ENCODE results near the gene PLCE1.

The PLCE1 gene

GRCh38 chr10:93994438-93994801 lies 689 bp downstream of the PLCE1 start:
- no peak for DNase-seq (ENCODE audit: low spot score)

DNA sequence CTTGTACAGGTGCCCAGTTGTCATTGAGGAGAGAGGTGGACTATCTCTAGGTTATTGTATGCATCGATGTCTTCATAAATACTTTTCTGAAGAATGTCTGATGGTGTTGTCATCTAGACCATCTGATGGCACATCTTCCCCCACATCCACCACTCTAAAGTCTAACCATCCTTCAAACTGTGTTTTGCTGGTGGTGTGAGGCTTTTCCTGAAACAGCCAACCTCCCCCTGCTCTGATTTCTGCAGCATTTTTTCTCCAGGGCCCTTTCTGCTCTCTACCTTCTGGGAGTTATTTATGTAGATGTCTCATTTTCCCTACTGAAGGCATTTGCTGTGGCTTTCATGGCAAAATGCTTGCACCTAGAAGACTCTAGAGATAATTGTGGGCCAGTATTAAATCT lies 1.5 kb downstream of the PLCE1 start:
- no peak for DNase-seq (ENCODE audit: low spot score)

DNA sequence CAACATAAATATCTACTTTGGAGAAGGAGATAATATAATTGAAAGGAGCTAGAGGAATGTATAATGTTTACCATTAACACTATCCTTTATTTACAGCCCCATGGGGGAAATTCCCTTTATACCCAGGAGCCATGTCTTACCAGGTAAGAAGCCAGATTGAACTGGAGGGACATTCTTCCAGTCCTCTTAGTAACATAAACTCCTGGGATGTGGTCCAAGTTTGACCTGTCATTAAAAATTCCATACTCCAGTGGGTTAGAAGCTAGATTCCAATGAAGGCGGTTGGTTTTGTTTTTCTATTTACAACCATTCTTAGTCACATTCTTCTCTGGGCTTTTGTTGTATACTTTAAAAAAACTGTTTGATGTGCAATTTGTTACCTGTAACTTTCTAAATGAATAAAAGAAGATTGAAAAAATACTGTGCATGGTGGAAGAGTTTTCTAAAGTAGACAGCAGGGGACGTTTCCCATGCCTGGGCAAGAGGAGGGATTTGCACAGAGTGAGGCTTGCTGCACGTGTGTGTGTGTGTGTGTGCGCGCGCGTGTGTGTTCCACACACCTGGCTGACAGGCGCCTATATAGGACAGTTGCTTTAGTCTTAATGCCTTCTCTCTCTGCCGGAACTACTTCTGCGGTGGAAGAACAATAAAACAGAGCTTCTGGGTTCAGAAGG lies 2.0 kb downstream of the PLCE1 start:
- DNase-seq (ENCODE audit: low spot score), result no peak

- DNase-seq (ENCODE audit: low spot score), result no peak
Measured at GRCh38 chr10:93996551-93996950, 2.8 kb downstream of the PLCE1 start.

DNA sequence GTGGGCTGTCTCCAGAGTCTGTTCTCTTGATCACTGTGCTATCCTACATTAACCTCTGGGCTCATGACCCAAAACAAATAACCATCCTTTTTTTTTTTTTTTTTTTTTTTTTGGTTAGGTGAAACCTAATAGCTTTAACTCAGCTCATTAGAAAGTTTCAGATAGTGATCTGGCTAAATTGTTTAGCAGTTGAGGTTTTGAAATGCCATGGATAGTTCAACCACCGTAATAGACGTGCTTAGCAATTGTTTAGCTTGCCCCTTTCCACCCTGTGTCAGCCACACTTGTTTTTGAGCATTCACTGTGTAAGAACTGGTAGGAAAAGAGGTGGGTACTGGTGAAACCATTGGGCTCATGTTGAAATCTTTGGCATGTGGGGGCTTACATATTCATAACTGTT lies 3.8 kb downstream of the PLCE1 start:
- no peak for DNase-seq (ENCODE audit: low spot score)

GRCh38 chr10:93999401-93999851 lies 5.7 kb downstream of the PLCE1 start:
- DNase-seq (ENCODE audit: low spot score), result no peak

DNA sequence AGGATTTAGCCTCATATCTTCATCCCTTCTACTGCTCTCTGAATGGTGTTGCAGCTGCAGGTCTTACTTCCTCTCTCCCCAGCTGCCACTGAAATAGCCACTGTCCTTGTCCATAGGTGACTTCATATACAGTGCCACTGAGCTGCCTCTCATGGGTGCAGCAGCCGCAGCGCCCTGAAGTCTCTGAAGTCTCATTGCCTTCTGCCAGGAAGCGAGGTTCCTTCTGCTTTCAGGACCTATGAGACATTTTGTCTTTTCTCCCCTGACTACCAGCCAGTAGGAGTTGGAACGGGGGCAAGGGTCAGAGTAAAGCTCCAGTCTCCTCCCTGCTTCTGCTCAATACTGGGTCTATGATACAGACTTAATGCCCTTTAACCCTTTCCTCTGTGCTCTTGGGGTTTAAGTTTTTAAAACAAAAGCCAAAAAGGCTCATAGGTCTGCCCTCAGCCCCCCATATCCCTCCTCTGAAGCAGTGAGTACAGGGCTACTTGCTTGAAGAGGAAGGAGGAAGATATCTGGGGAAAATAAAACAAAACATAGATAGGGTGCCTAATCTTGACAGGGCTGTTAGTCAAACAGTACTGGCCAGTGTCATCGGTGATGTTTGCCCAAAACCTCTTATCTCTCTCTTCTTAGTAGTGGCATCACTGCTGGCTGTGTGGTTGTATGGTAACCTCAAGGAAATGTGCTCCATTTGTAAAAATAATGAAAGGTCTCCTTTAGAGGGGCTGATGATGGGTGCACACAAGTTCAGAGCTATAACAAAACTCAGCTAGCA lies 7.1 kb downstream of the PLCE1 start:
- DNase-seq (ENCODE audit: low spot score), result no peak

- DNase-seq (ENCODE audit: low spot score), result no peak
Measured at GRCh38 chr10:94001416-94001810, 7.7 kb downstream of the PLCE1 start.

DNA sequence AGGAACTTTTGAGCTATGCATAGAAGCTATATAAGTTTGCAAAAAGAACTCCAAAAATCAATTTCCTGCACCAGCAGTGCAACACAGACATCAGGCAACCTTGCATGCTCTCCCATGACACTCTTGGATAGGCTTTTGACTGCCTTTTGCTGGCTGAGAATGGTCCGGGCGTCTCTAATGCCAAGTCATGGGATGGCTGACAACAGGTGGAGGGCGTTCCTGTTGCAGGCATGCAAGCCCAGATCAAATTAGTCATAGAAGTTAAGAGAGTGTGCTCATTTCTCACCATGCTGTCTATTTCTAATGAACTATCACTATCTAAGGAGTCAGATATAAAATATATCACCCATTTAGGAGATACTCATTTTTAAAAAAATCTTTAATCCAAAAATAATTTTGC lies 8.4 kb downstream of the PLCE1 start:
- DNase-seq (ENCODE audit: low spot score), result no peak

GRCh38 chr10:94003488-94003887 lies 9.8 kb downstream of the PLCE1 start:
- DNase-seq (ENCODE audit: low spot score), result no peak

DNA sequence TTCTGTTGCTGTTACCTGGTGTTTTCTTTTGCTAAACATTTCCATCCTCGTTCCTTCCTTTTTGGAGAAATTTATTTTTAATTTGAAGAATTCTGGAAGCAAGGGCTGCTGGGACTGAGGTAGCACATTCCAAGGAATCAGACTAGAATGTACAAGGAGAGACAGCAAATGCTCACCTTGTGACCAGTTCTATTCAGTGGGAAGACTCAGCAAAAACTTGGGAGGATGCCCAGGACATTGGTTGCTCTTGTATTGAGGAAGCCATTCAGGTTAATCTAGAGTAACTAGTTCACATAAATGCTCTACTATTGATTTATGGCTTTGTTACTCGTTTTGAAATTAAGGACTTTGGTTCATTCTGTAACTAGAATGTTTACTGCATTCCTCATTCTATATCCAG lies 11.3 kb downstream of the PLCE1 start:
- DNase-seq (ENCODE audit: low spot score), result no peak

DNA sequence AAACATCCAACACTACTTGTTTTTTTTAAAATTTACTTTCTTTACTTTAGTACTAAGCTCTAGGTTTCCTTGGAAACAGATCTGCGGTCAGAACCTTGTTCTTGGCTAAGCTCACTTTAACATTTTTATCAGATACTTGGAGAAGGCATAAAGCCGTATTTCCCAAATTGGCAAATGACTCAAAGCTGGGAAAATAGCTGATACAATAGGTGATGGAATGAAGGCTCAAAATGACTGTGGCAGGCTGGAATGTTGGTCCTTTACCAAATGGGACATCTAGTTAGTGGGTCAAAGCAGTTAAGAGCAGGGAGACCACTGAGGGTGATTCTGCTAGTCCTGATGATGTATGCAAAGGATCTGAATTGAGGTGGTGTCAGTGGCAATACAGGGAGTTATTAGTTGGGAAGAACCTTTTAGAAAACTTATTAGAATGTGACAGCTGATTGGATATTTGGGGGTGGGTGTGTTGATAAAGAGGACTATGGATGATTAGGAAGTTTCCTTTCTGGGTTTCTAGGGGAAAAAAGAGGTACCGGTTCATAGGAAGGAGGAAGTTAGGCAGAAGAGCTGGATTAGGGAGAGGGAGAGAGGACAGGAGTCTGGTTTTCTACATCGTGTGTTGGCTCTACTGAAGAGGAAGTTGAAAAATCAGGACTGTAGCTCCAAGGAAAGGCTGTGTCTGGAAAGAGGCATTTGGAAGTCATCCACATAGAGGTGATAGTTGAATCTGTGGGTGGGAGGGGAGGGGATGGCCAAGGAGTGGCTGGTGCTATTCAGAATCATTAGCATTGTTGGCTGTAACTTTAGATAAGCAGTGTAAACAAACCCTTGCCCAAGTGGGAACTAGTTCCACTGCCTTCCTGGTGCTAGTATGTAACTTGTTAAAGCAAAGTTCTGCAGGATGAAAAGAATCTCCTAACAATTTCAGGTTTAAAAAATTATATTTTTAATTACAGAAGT lies 13.1 kb downstream of the PLCE1 start:
- no peak for DNase-seq (ENCODE audit: low spot score)

DNA sequence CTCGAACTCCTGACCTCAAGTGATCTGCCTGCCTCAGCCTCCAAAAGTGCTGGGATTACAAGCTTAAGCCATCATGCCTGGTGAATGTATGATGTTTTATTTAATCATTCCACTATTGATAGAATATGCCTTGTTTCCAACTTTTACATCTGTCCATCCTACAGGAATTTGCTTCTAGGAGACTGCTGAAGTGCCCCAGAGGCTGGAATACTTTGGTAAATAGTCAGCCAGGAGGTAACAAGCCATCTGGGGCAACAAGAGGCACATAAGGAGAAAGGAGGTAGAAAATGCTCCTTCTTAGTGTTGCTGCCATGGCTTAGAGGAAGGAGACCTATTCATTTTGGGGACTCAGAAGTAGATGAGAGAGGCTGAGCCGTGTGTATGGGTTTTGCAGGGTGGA lies 14.8 kb downstream of the PLCE1 start:
- no peak for DNase-seq (ENCODE audit: low spot score)

GRCh38 chr10:94010116-94010515 lies 16.4 kb downstream of the PLCE1 start:
- DNase-seq (ENCODE audit: low spot score), result no peak

DNA sequence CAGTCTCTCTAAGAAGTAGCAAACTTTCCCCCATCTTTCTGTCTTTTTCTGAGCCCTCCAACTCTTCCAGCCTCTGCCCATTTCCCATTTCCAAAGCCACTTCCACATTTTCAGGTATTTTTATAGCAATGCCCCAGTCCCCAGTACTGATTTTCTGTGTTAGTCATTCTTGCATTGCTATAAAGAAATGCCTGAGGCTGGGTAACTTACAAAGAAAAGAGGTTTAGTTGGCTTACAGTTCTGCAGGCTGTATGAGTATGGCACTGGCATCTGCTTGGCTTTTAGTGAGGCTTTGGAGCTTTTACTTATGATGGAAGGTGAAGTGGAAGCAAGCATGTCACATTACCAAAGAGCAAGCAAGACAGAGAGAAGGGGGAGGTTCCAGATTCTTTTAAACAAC lies 17.2 kb downstream of the PLCE1 start:
- no peak for DNase-seq (ENCODE audit: low spot score)

DNA sequence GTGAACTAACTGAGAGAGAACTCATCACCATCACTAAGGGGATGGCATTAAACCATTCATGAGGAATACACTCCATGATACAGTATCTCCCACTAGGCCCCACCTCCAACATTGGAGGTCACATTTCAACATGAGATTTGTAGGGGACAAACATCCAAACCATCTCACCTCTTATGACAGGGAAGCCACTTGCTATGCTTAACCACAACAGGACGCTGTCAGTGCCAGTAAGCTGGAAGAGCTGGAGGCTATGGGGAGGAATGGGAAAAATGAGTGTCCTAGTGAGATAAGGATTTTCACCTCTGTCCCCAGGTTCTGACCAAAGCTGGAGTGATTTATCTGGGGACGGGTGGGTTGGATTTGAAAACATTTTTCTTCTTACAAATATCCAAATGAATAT lies 17.6 kb downstream of the PLCE1 start:
- no peak for DNase-seq (ENCODE audit: low spot score)

DNA sequence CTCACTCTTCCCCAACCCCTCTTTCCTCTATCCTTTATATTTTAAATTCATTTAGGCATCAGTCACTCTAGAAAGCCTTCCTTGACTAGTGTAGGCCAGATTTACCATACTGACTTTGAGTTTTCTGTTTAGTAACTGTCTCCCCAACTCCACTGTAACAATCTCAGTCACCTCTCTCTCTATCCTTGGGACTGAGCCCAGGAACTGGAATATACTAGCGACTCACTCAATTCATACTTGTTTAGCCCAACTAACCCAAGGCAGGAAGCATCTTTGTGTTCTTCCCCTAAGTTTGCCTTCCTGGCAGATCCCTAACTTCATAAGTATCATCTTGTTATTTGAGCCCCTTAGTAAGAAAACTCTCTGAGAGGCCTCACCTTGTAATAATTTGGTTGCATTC lies 19.1 kb downstream of the PLCE1 start:
- DNase-seq (ENCODE audit: low spot score), result no peak

DNA sequence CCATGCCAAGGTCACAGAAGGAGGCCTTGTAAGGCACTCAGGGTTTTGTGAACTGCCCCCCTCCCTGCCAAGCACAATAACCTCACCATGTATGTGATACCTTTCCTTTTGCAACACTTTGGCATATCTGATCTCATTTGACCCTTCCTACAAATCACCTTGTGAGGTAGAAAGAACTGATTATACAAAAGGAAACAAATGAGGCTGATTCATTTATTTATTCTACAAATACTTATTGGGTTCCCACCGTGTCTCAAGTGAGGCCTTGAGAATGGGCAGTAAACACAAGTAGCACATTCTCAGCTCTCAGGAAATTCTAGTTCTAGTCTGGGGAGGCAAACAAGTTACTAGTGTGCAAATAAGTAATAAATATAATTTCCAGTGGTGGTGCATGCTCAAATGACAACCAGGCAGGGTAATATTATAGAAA lies 19.6 kb downstream of the PLCE1 start:
- no peak for DNase-seq (ENCODE audit: low spot score)

- no peak for DNase-seq (ENCODE audit: low spot score)
Measured at GRCh38 chr10:94014304-94014703, 20.6 kb downstream of the PLCE1 start.

- DNase-seq (ENCODE audit: low spot score), result no peak
Measured at GRCh38 chr10:94016727-94017714, 23.3 kb downstream of the PLCE1 start.

DNA sequence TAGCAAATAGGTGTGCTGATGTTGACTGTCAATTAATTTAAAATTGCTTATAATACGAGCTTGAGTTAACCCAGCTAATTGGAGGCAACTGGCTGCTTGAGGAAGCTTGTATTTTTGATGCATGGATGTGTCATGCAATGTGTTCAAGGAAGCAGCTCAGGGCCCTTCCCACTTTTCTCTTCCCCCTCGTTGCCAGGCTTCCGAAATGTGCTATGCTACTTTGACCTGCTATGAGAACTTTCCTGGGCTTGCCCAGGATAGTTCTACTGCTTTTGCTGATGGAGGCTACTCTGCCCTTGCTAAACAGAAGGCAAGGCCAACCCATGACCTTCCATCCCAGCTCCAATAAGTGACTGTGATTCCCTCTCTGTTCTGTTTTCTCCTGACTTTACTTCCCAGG lies 24.4 kb downstream of the PLCE1 start:
- DNase-seq (ENCODE audit: low spot score), result no peak

Measured in hematopoietic multipotent progenitor cell treated with erythropoietin and hydrocortisone succinate and interleukin-3 and kit ligand, for 15 days (in vitro differentiated cells).